Omental fat pad (tissue), 4 donors: Measurements from ENCODE around the gene HRAS. TPM values are rescaled to one million over a fixed set of nuclear protein-coding genes. Genes with fewer than 3 reads are reported as not detected.

ENCODE experiments used
- ATAC-seq: fragments of 150-250 bp; one replicate; pipeline ENCODE4 v1.9.1; 2016; ENCODE audit warnings: mild to moderate bottlenecking, moderate library complexity; ENCODE audit not compliant: low FRiP score
- DNase-seq: peaks from one replicate; pipeline ENCODE4 v3.0.0-alpha.2; 2019; ENCODE audit warnings: low spot score
- CTCF ChIP-seq, 3 donors: fragments of 450-650 bp; IDR thresholded peaks; one replicate each; pipeline ENCODE4 v1.5.1; 2016 to 2017; ENCODE audit warnings: antibody characterized with exemption in 3 of 3, mild to moderate bottlenecking in 3 of 3, moderate library complexity in 2 of 3
- total RNA-seq, 4 donors: library from RNA; depleted of rRNA; stranded (reverse); fragments of >200 nt; gene quantifications; one replicate each; pipeline ENCODE4 v1.1.0, GENCODE V29; 2016

HRAS gene
- total RNA-seq, 4 donors from 2014 or later = 30.1 to 44.9 (median 35.0) TPM

GRCh38 chr11:504053-504993 lies 31.1 kb downstream of the HRAS start:
- no peak for DNase-seq
- ATAC-seq = peak; percentile 12
- no peak for TF ChIP-seq CTCF (IDR thresholded peaks at IDR 0.05)

- peak; percentile 16 for ATAC-seq
- no peak for DNase-seq
- no peak for TF ChIP-seq CTCF (IDR thresholded peaks at IDR 0.05)
These were observed 32.0 kb downstream of the HRAS start for GRCh38 chr11:503179-503981.

- TF ChIP-seq CTCF (IDR thresholded peaks at IDR 0.05) = no peak
- DNase-seq (no peak), ATAC-seq (no peak)
These were observed 32.8 kb downstream of the HRAS start for GRCh38 chr11:502288-503178.

GRCh38 chr11:501683-502287 lies 33.6 kb downstream of the HRAS start:
- no peak for TF ChIP-seq CTCF (IDR thresholded peaks at IDR 0.05)
- ATAC-seq (no peak), DNase-seq (no peak)

GRCh38 chr11:501001-501682 lies 34.2 kb downstream of the HRAS start:
- no peak for DNase-seq
- TF ChIP-seq CTCF (IDR thresholded peaks at IDR 0.05) = no peak
- no peak for ATAC-seq
